ENCODE measurements around the gene CDKN2B.
A peak's percentile ranks its signal among the peaks of the same experiment; 100 is the strongest.

DNA sequence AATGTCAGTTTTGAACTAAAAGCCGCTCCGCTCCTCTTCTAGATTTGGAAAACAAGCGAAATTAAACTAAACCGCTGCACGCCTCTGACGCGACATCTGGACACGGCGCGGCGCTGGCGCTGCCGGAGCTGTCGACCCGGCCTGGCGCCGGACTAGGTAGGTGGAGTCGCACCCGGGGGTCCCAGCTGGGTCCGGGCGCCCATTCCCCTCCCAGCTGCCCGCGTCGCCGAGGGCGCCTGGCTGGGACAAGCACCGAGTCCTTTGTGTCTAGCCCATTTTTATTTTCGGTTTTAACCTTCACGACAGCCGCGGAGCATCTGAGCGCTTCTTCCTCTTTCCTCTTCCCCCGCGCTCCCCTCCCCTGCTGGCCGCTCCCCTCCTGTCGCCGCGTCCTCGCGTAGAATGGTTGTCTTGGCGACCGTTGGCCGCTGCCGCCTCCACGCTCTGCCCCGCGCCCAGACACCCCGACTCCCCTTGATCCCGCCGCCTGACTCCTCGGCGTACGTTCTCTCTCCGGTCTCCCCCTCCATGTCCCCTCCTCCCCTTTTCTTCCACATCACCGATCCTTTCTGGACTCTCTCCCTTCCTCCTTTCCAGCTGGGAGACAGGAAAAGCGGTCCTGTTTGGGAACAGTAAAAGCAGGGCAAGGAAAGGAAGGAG, 14.0 kb downstream of the CDKN2B start:
- TF ChIP-seq, protein P1, sequence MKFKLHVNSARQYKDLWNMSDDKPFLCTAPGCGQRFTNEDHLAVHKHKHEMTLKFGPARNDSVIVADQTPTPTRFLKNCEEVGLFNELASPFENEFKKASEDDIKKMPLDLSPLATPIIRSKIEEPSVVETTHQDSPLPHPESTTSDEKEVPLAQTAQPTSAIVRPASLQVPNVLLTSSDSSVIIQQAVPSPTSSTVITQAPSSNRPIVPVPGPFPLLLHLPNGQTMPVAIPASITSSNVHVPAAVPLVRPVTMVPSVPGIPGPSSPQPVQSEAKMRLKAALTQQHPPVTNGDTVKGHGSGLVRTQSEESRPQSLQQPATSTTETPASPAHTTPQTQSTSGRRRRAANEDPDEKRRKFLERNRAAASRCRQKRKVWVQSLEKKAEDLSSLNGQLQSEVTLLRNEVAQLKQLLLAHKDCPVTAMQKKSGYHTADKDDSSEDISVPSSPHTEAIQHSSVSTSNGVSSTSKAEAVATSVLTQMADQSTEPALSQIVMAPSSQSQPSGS (tag by site-specific recombination; IDR thresholded peaks at IDR 0.05; ENCODE audit: low read depth), result no peak
- peak; percentile 93 for TF ChIP-seq PRDM1 (tag by site-specific recombination; IDR thresholded peaks at IDR 0.05)
